ENCODE measurements around the gene JADE2. TPM values are rescaled to one million over a fixed set of nuclear protein-coding genes. Genes with fewer than 3 reads are reported as not detected.

The JADE2 gene
- total RNA-seq, 1 donor from 2014 or later, result 26.3 TPM

GRCh38 chr5:134525683-134526482 is 413 bp downstream of the JADE2 start:
- Histone ChIP-seq H3K4me1 (peaks cover 70% of the 10 kb centered on the region), H3K4me3 (peak overlapping the region; percentile 95), H3K36me3 (no peaks in the 10 kb centered on the region), H3K9me3 (replicated peaks) (no peaks in the 10 kb centered on the region), H3K27ac (replicated peaks) (peak overlapping the region; percentile 100), H3K27me3 (ENCODE audit: low read depth) (no peaks in the 10 kb centered on the region)
- intact Hi-C loops (cut with micrococcal nuclease), result no loop called here
- peak; percentile 76 for DNase-seq
- no peak for TF ChIP-seq CTCF (IDR thresholded peaks at IDR 0.05; ENCODE audit: borderline replicate concordance)

DNA sequence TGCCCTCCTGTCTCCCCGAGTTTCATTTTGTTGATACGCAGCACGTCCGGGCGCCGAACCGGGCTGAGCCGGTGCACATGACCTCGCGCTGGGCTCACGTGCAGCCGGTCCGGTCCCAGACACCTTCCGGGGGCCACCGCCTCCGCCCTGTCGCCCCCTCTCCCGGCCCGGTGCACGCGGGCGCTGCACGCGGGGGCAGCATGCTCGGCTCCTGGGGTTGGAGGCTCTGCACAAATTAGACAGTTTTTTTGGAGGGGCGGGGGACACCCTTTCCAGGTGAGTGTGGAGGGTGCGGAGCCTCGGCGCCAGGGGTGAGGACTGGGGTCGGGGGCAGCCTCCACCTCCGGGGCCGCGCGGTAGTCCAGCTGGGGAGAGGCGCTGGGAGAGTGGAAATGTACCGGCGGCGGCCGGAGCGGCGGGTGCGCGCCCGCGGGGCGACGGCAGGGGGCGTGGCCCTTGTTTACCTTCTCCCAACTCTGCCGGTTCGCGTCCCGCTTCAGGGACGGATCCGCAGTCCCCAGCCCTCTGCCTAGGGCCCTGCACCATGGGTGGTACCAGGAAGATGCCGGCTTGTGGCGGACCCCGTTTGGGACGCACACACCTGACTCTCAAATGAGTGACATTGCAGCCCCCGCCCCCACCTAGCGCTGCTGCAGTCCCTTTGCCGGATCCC is 1.1 kb downstream of the JADE2 start:
- Histone ChIP-seq H3K9me3 (replicated peaks) (no peaks in the 10 kb centered on the region), H3K36me3 (no peaks in the 10 kb centered on the region), H3K4me3 (peak overlapping the region; percentile 95), H3K4me1 (peaks cover 77% of the 10 kb centered on the region), H3K27ac (replicated peaks) (peak overlapping the region; percentile 100), H3K27me3 (ENCODE audit: low read depth) (no peaks in the 10 kb centered on the region)
- peak; percentile 82 for DNase-seq
- peak; percentile 70 for TF ChIP-seq CTCF (IDR thresholded peaks at IDR 0.05; ENCODE audit: borderline replicate concordance)
- intact Hi-C loops (cut with micrococcal nuclease), result no loop called here

DNA sequence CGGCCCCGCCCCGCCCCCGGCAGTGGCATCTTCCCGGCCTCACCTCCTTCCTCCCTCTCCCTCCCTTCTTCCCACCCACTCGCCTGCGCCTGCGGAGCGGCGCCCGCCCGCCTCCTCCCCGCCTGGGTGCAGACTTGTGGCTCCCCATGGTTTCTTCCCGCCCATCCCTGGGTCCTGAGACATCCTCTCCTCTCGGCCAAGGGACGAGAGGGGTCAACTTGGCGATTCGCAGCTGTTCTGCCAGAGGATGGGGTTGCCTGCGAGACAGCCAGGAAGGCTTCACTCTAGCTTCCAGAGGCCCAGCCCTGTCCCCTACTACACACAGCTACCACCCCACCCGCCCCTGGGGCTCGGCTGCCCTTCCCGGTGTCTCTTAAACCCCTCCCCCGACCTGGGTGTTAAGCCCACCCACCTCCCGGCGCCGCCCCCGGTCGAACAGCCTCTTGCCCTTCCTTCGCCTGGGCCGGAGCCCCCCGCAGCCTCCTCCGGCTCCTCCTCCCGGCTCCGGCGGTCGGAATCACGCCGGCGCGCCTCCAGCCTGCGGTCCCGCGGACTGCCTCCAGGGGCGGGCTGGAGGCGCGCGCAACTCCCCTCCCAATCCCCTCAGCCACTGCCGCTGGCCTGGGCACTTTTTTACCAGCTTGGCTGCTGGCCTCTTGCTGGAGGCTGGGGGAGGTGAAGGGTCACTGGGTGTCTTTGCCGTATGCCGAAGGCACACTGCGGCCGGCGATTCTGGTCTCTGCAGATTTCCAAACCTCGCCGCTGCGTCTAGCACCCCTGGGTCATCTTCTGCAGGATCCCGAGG is 1.9 kb downstream of the JADE2 start:
- Histone ChIP-seq H3K27me3 (ENCODE audit: low read depth) (no peaks in the 10 kb centered on the region), H3K4me1 (peaks cover 85% of the 10 kb centered on the region), H3K27ac (replicated peaks) (peak overlapping the region; percentile 100), H3K9me3 (replicated peaks) (no peaks in the 10 kb centered on the region), H3K36me3 (no peaks in the 10 kb centered on the region), H3K4me3 (peak overlapping the region; percentile 95)
- DNase-seq, result peak; percentile 88
- intact Hi-C loops (cut with micrococcal nuclease), result no loop called here
- peak; percentile 81 for TF ChIP-seq CTCF (IDR thresholded peaks at IDR 0.05; ENCODE audit: borderline replicate concordance)

DNA sequence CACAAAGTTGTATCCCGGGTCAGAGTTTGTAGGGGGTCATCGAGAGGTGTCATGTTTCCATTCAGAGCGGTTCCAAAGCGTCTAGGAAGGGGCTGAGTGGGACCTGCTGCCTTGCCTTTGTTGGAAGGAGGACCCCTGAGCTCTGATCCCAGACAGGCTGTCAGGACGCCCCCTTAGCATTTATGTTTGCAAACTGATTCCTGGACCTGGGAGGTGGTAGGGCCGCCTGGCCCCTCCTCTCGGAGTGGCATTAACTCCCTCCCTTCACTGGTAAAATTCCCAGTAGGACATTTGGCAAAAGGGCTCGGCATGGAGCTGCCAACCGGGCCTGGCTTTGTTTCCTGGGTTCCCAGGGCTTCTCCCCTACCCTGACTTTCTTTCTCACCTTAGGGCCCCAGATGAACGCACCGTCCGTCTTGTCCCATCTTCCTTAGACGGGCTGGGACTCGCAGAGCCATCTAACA is 2.5 kb downstream of the JADE2 start:
- H3K4me1 ChIP-seq, result peaks cover 91% of the 10 kb centered on the region
- no peak for DNase-seq

More for the DNA sequence above, 2.5 kb downstream of the JADE2 start:
- intact Hi-C loops (cut with micrococcal nuclease), result no loop called here
- H3K36me3 ChIP-seq, result no peaks in the 10 kb centered on the region
- no peaks in the 10 kb centered on the region for H3K27me3 ChIP-seq (ENCODE audit: low read depth)
- peak overlapping the region; percentile 100 for H3K27ac ChIP-seq (replicated peaks)
- no peak for TF ChIP-seq CTCF (IDR thresholded peaks at IDR 0.05; ENCODE audit: borderline replicate concordance)
- peak overlapping the region; percentile 95 for H3K4me3 ChIP-seq
- no peaks in the 10 kb centered on the region for H3K9me3 ChIP-seq (replicated peaks)
